Activated naive CD4-positive, alpha-beta T cell treated with anti-CD3 and anti-CD28 coated beads, Interleukin-2, amount 10 ng/mL, durations not matched to agents 5 hours and 36 hours (primary cell): Measurements from ENCODE around the gene POLR2M. TPM values are rescaled to one million over a fixed set of nuclear protein-coding genes. Genes with fewer than 3 reads are reported as not detected.

Source experiments
- total RNA-seq, 2 experiments: library from RNA; stranded (reverse); gene quantifications; one replicate each; pipeline ENCODE4 v1.2.3, GENCODE V29; 2021

The POLR2M gene
- 10 to 100 TPM; 73.3 to 74.8 TPM for total RNA-seq

GRCh38 chr15:57706405-57707209, at the start of gene POLR2M:
POLR2M (plus strand) TSS chr15:57706714; CDS start chr15:57706843, 129 bp downstream.

Other genes with a start within 250 kb of the POLR2M start
- under 1 TPM; 0.45 to 0.53 TPM for gene MYZAP, start 114.8 kb upstream of the POLR2M start, total RNA-seq